Aorta (tissue), 5 donors: ENCODE results near the gene PHC2. TPM values are rescaled to one million over a fixed set of nuclear protein-coding genes. Genes with fewer than 3 reads are reported as not detected.
A peak's percentile ranks its signal among the peaks of the same experiment; 100 is the strongest.

Source experiments
- ATAC-seq: fragments of 200-7000 bp; cut with Tn5 transposase; one replicate; pipeline ENCODE4 v1.9.1; 2022; ENCODE audit warnings: moderate library complexity; ENCODE audit not compliant: low FRiP score
- DNase-seq, 2 donors: peaks; one replicate each; pipeline ENCODE4 v3.0.0-alpha.2; 2020
- H3K27ac ChIP-seq, 2 donors: one replicate each; pipeline ENCODE4 v1.5.1; 2013; ENCODE audit warnings: low read length in 2 of 2, mild to moderate bottlenecking in 2 of 2, moderate library complexity in 2 of 2, control low read depth in 1 of 2, inconsistent platforms in 1 of 2, low read depth in 1 of 2
- H3K27me3 ChIP-seq, 2 donors: one replicate each; pipeline ENCODE4 v1.6.1; 2013; ENCODE audit warnings: control low read depth in 1 of 2, low read length in 1 of 2, mild to moderate bottlenecking in 1 of 2, moderate library complexity in 1 of 2; ENCODE audit not compliant: insufficient read depth in 2 of 2, control insufficient read depth in 1 of 2
- H3K36me3 ChIP-seq, 2 donors: one replicate each; pipeline ENCODE4 v1.6.1; 2013; ENCODE audit warnings: control low read depth in 1 of 2, low read length in 1 of 2, mild to moderate bottlenecking in 1 of 2; ENCODE audit not compliant: insufficient read depth in 2 of 2, control insufficient read depth in 1 of 2
- H3K4me1 ChIP-seq, 2 donors: one replicate each; pipeline ENCODE4 v1.6.1; 2013; ENCODE audit warnings: low read length in 2 of 2, control low read depth in 1 of 2, mild to moderate bottlenecking in 1 of 2, moderate library complexity in 1 of 2; ENCODE audit not compliant: insufficient read depth in 2 of 2, control insufficient read depth in 1 of 2
- H3K4me3 ChIP-seq, 2 donors: one replicate each; pipeline ENCODE4 v1.5.1; 2013; ENCODE audit warnings: low read length in 2 of 2, control low read depth in 1 of 2, mild to moderate bottlenecking in 1 of 2
- H3K9me3 ChIP-seq: one replicate; pipeline ENCODE4 v1.6.1; 2013; ENCODE audit warnings: mild to moderate bottlenecking, low read length; ENCODE audit not compliant: control insufficient read depth
- WGBS, 2 donors: extraction: QIAGEN DNeasy Blood & Tissue Kit; methylation state at CpG; one replicate each; pipeline ENCODE4 v1.1.7; 2013; 5-methylcytosine and 5-hydroxymethylcytosine counted together
- intact Hi-C, 2 donors: fragments of 100-400 bp; cut with DNase I; formaldehyde crosslinking; loops; one replicate each; pipeline versions ENCODE4 v1.14.2 to v1.15.0; 2022
- polyA plus RNA-seq, 2 donors: library from polyadenylated mRNA; stranded (reverse); fragments of 200-250 nt; gene quantifications; one replicate each; pipeline ENCODE4 v1.2.3, GENCODE V29; 2013
- total RNA-seq, 2 donors: library from RNA; stranded (reverse); fragmentation: NEBNext Ultra II Directional; extraction: Animal tissue kit (Norgen Biotek cat#: 25700); gene quantifications; one replicate each; pipeline ENCODE4 v1.2.1, GENCODE V29; 2021
- donor health status: healthy with polysubstance abuse.
- donor health status: Bipolar disorder and iron deficiency.
- donor health status: DM: no; HTN: no; CAD: no.
- donor health status: DM: no; HTN: no; CAD: no.
- donor health status: DM: yes; HTN: yes; CAD: no.

Gene PHC2
- total and polyA plus RNA-seq, 4 donors, result 82.4 to 156 (median 107) TPM

GRCh38 chr1:33399375-33399774, 31.5 kb downstream of the PHC2 start:
- no peaks in the 10 kb centered on the region for H3K27me3 ChIP-seq
- WGBS, 2 donors, result 9 to 12% methylated on average over 3 of the region's 3 CpGs
- intact Hi-C loops, result no loop called here
- peaks cover 0 to 1% of the 10 kb centered on the region in 2 donors for H3K4me1 ChIP-seq
- DNase-seq (no peak), ATAC-seq (no peak)
- H3K36me3 ChIP-seq, result no peaks in the 10 kb centered on the region
- H3K9me3 ChIP-seq, result no peaks in the 10 kb centered on the region
- peak overlapping the region; percentile 30 to 36 for H3K27ac ChIP-seq
- no peak overlapping the region for H3K4me3 ChIP-seq

- Histone ChIP-seq H3K36me3 (no peaks in the 10 kb centered on the region), H3K4me1 (peaks cover 0 to 1% of the 10 kb centered on the region in 2 donors), H3K27me3 (no peaks in the 10 kb centered on the region), H3K4me3 (no peak overlapping the region), H3K27ac (no peak overlapping the region), H3K9me3 (no peaks in the 10 kb centered on the region)
- intact Hi-C loops, result no loop called here
- no peak for ATAC-seq
- no peak for DNase-seq
Measured at GRCh38 chr1:33397994-33398393, 32.9 kb downstream of the PHC2 start.

DNA sequence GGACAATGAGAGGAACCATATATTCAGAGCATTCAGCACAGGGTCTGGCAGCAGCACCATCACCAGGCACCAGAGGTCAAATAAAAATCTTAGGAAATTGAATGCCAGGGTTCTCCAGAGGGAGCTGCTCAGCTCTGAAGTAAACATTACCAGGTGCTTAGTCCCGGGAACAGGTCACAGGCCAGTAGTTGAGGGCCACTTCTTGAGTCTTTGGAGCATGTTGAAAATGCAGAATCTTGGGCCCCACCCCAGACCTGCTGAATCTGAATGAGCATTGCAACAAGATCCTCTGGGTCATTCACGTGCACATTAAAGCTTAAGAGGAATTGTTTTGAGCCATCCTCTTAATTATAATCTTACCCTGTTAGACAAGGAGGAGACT, 33.8 kb downstream of the PHC2 start:
- H3K4me3 ChIP-seq, result no peak overlapping the region
- intact Hi-C loops, result no loop called here
- DNase-seq (no peak), ATAC-seq (no peak)
- H3K9me3 ChIP-seq, result no peaks in the 10 kb centered on the region
- H3K4me1 ChIP-seq, result peaks cover 0 to 1% of the 10 kb centered on the region in 2 donors
- H3K27ac ChIP-seq, result no peak overlapping the region
- H3K27me3 ChIP-seq, result no peaks in the 10 kb centered on the region
- 73 to 83% methylated on average over 2 of the region's 2 CpGs for WGBS, 2 donors
- H3K36me3 ChIP-seq, result no peaks in the 10 kb centered on the region

- 81 to 86% methylated on average over 10 of the region's 10 CpGs for WGBS, 2 donors
- no peak for ATAC-seq
- intact Hi-C loops, result no loop called here
Measured at GRCh38 chr1:33396188-33397124, 34.4 kb downstream of the PHC2 start.

GRCh38 chr1:33394770-33395169, 36.1 kb downstream of the PHC2 start:
- H3K36me3 ChIP-seq, result no peaks in the 10 kb centered on the region
- 15 to 18% methylated on average over 5 of the region's 5 CpGs for WGBS, 2 donors
- ATAC-seq (no peak), DNase-seq (no peak)
- no peak overlapping the region for H3K4me3 ChIP-seq
- no peaks in the 10 kb centered on the region for H3K9me3 ChIP-seq
- intact Hi-C loops, result no loop called here
- H3K27ac ChIP-seq, result no peak overlapping the region
- peaks cover 0 to 1% of the 10 kb centered on the region in 2 donors for H3K4me1 ChIP-seq
- no peaks in the 10 kb centered on the region for H3K27me3 ChIP-seq

More at GRCh38 chr1:33396188-33397124, 34.4 kb downstream of the PHC2 start:
- Histone ChIP-seq H3K9me3 (no peaks in the 10 kb centered on the region), H3K27ac (peak overlapping the region in 1 of 2 donors; percentile 33), H3K4me1 (peaks cover 0 to 1% of the 10 kb centered on the region in 2 donors), H3K4me3 (no peak overlapping the region), H3K27me3 (no peaks in the 10 kb centered on the region), H3K36me3 (no peaks in the 10 kb centered on the region)
- DNase-seq, result no peak

GRCh38 chr1:33393991-33394390, 36.9 kb downstream of the PHC2 start:
- Histone ChIP-seq H3K4me3 (no peak overlapping the region), H3K27ac (no peak overlapping the region), H3K4me1 (peaks cover 0 to 2% of the 10 kb centered on the region in 2 donors), H3K36me3 (no peaks in the 10 kb centered on the region), H3K27me3 (no peaks in the 10 kb centered on the region), H3K9me3 (no peaks in the 10 kb centered on the region)
- ATAC-seq, result no peak
- intact Hi-C loops, result no loop called here
- no peak for DNase-seq

- WGBS, 2 donors, result 92 to 95% methylated on average over 2 of the region's 2 CpGs
- DNase-seq, result no peak
- H3K4me1 ChIP-seq, result peaks cover 0 to 2% of the 10 kb centered on the region in 2 donors
- no peaks in the 10 kb centered on the region for H3K36me3 ChIP-seq
- no peak for ATAC-seq
- H3K27me3 ChIP-seq, result no peaks in the 10 kb centered on the region
- H3K9me3 ChIP-seq, result no peaks in the 10 kb centered on the region
- no peak overlapping the region for H3K27ac ChIP-seq
- no peak overlapping the region for H3K4me3 ChIP-seq
- intact Hi-C loops, result no loop called here
Measured at GRCh38 chr1:33393524-33393923, 37.4 kb downstream of the PHC2 start.

GRCh38 chr1:33392639-33393038, 38.3 kb downstream of the PHC2 start:
- Histone ChIP-seq H3K27ac (no peak overlapping the region), H3K4me3 (no peak overlapping the region), H3K27me3 (no peaks in the 10 kb centered on the region), H3K4me1 (peaks cover 0 to 2% of the 10 kb centered on the region in 2 donors), H3K36me3 (no peaks in the 10 kb centered on the region), H3K9me3 (no peaks in the 10 kb centered on the region)
- intact Hi-C loops, result no loop called here
- WGBS, 2 donors, result 65 to 66% methylated on average over 3 of the region's 3 CpGs
- DNase-seq (no peak), ATAC-seq (no peak)

GRCh38 chr1:33392206-33392605, 38.7 kb downstream of the PHC2 start:
- Histone ChIP-seq H3K4me1 (peaks cover 0 to 2% of the 10 kb centered on the region in 2 donors), H3K36me3 (no peaks in the 10 kb centered on the region), H3K27me3 (no peaks in the 10 kb centered on the region), H3K4me3 (no peak overlapping the region), H3K27ac (no peak overlapping the region), H3K9me3 (no peaks in the 10 kb centered on the region)
- 93 to 96% methylated on average over 8 of the region's 8 CpGs for WGBS, 2 donors
- DNase-seq (no peak), ATAC-seq (no peak)
- intact Hi-C loops, result no loop called here
